Measurements from ENCODE around the gene INTS7. TPM values are rescaled to one million over a fixed set of nuclear protein-coding genes. Genes with fewer than 3 reads are reported as not detected.

The INTS7 gene
- total and polyA plus RNA-seq, 9 of the 15 experiments (the other 6 are each of a cell fraction or from before 2014, with no cell fraction given): 27.3 to 68.4 (median 40.4) TPM

DNA sequence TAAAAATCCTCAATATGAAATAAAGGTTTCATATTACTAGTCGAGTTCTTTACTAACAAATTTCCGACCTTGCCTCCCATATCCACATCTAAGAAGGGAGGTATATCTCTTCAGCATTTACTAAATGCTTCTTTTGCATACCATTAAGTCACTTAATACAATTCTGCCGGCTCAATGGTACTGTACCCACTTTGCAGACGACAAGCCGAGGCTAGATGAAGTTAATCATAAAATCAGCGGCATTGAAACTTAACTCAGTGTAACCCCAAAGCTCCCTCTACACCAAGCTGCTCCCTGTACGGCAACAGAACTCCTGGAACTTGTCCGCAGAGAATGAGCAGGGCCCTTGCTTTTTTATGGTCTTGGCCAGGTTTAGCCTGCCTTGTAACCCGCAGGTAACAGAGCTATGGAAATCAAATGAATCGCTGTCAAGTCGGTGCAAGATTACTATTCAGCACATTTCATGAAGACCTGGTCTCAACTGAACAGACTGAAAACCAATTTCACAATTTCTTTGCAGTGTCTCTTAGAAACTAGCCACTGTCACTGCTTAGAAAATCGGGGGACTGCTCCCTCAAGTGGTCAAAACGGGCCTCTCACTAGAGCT is 738 bp downstream of the INTS7 start (continued):
- TF ChIP-seq, protein P1, sequence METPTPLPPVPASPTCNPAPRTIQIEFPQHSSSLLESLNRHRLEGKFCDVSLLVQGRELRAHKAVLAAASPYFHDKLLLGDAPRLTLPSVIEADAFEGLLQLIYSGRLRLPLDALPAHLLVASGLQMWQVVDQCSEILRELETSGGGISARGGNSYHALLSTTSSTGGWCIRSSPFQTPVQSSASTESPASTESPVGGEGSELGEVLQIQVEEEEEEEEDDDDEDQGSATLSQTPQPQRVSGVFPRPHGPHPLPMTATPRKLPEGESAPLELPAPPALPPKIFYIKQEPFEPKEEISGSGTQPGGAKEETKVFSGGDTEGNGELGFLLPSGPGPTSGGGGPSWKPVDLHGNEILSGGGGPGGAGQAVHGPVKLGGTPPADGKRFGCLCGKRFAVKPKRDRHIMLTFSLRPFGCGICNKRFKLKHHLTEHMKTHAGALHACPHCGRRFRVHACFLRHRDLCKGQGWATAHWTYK (CRISPR knock-in tag; IDR thresholded peaks at IDR 0.05): 0 out of 2 replicates have a peak, but pooled peaks have one; percentile 7
- TF ChIP-seq, protein P2, sequence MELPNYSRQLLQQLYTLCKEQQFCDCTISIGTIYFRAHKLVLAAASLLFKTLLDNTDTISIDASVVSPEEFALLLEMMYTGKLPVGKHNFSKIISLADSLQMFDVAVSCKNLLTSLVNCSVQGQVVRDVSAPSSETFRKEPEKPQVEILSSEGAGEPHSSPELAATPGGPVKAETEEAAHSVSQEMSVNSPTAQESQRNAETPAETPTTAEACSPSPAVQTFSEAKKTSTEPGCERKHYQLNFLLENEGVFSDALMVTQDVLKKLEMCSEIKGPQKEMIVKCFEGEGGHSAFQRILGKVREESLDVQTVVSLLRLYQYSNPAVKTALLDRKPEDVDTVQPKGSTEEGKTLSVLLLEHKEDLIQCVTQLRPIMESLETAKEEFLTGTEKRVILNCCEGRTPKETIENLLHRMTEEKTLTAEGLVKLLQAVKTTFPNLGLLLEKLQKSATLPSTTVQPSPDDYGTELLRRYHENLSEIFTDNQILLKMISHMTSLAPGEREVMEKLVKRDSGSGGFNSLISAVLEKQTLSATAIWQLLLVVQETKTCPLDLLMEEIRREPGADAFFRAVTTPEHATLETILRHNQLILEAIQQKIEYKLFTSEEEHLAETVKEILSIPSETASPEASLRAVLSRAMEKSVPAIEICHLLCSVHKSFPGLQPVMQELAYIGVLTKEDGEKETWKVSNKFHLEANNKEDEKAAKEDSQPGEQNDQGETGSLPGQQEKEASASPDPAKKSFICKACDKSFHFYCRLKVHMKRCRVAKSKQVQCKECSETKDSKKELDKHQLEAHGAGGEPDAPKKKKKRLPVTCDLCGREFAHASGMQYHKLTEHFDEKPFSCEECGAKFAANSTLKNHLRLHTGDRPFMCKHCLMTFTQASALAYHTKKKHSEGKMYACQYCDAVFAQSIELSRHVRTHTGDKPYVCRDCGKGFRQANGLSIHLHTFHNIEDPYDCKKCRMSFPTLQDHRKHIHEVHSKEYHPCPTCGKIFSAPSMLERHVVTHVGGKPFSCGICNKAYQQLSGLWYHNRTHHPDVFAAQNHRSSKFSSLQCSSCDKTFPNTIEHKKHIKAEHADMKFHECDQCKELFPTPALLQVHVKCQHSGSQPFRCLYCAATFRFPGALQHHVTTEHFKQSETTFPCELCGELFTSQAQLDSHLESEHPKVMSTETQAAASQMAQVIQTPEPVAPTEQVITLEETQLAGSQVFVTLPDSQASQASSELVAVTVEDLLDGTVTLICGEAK (IDR thresholded peaks at IDR 0.05): peak; percentile 47; the same call in 1 of the 2 replicates
- TF ChIP-seq, protein P2 (CRISPR knock-in tag; IDR thresholded peaks at IDR 0.05): no peak
- no peak for TF ChIP-seq DACH1 (IDR thresholded peaks at IDR 0.05; ENCODE audit: partially characterized antibody)
- TF ChIP-seq, protein P3, sequence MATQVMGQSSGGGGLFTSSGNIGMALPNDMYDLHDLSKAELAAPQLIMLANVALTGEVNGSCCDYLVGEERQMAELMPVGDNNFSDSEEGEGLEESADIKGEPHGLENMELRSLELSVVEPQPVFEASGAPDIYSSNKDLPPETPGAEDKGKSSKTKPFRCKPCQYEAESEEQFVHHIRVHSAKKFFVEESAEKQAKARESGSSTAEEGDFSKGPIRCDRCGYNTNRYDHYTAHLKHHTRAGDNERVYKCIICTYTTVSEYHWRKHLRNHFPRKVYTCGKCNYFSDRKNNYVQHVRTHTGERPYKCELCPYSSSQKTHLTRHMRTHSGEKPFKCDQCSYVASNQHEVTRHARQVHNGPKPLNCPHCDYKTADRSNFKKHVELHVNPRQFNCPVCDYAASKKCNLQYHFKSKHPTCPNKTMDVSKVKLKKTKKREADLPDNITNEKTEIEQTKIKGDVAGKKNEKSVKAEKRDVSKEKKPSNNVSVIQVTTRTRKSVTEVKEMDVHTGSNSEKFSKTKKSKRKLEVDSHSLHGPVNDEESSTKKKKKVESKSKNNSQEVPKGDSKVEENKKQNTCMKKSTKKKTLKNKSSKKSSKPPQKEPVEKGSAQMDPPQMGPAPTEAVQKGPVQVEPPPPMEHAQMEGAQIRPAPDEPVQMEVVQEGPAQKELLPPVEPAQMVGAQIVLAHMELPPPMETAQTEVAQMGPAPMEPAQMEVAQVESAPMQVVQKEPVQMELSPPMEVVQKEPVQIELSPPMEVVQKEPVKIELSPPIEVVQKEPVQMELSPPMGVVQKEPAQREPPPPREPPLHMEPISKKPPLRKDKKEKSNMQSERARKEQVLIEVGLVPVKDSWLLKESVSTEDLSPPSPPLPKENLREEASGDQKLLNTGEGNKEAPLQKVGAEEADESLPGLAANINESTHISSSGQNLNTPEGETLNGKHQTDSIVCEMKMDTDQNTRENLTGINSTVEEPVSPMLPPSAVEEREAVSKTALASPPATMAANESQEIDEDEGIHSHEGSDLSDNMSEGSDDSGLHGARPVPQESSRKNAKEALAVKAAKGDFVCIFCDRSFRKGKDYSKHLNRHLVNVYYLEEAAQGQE (IDR thresholded peaks at IDR 0.05; ENCODE audit: borderline replicate concordance): peak; percentile 88
- TF ChIP-seq, protein P3 (CRISPR knock-in tag; IDR thresholded peaks at IDR 0.05; ENCODE audit: low read depth): no peak
- TF ChIP-seq, protein P4, sequence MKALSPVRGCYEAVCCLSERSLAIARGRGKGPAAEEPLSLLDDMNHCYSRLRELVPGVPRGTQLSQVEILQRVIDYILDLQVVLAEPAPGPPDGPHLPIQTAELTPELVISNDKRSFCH (CRISPR knock-in tag; IDR thresholded peaks at IDR 0.05): no peak
- TF ChIP-seq, protein P4 (tag; IDR thresholded peaks at IDR 0.05): 0 out of 2 replicates have a peak, but pooled peaks have one; percentile 43

Data from K562 (cell line).